Umbilical cord (tissue), 1 donor: ENCODE measurements around the gene PPIL3. TPM values are rescaled to one million over a fixed set of nuclear protein-coding genes. Genes with fewer than 3 reads are reported as not detected.

Experiments used
- total RNA-seq: library from RNA; depleted of rRNA; stranded (reverse); fragments of >200 nt; gene quantifications from one replicate; pipeline ENCODE4 v1.2.3, GENCODE V29; 2014; ENCODE audit warnings: low replicate concordance; ENCODE audit not compliant: insufficient read depth

The PPIL3 gene
- total RNA-seq, 1 donor from 2014 or later: 40.0 TPM

Other genes with a start within 250 kb of the PPIL3 start
- 281 TPM for gene BZW1, start 77.2 kb downstream of the PPIL3 start, total RNA-seq
- 127 TPM for gene CLK1, start 24.4 kb downstream of the PPIL3 start, total RNA-seq
- gene NIF3L1, start 294 bp upstream of the PPIL3 start, total RNA-seq: 29.4 TPM
- gene ORC2, start 74.6 kb upstream of the PPIL3 start, total RNA-seq: 19.5 TPM
- 29.9 TPM for gene HYCC2, start 182.6 kb upstream of the PPIL3 start, total RNA-seq
- gene NDUFB3, start 182.9 kb upstream of the PPIL3 start, total RNA-seq: 29.4 TPM
- gene CFLAR, start 227.1 kb upstream of the PPIL3 start, total RNA-seq: 103 TPM